GM12878 (cell line): ENCODE data around the gene RAB35. TPM values are rescaled to one million over a fixed set of nuclear protein-coding genes. Genes with fewer than 3 reads are reported as not detected.

Source experiments
- JUNB ChIP-seq: IDR thresholded peaks from 2 replicates; pipeline ENCODE4 v1.6.1; 2016; ENCODE audit warnings: antibody characterized with exemption, mild to moderate bottlenecking
- KAT2A ChIP-seq: conservative IDR thresholded peaks from 2 replicates; pipeline ENCODE4 v1.6.1; 2011; ENCODE audit warnings: low read depth, low read length; ENCODE audit not compliant: control insufficient read depth
- LARP7 ChIP-seq: fragments of 450-650 bp; IDR thresholded peaks from 2 replicates; pipeline ENCODE4 v1.6.1; 2017; ENCODE audit warnings: mild to moderate bottlenecking
- NFYA ChIP-seq: IDR thresholded peaks from 2 replicates; pipeline ENCODE4 v1.6.1; 2011; ENCODE audit warnings: low read depth, mild to moderate bottlenecking, low read length, improper control_type of control experiment, borderline replicate concordance
- NFYB ChIP-seq: IDR thresholded peaks from 2 replicates; pipeline ENCODE4 v1.6.1; 2011; ENCODE audit warnings: low read depth, mild to moderate bottlenecking, low read length, improper control_type of control experiment, moderate library complexity; ENCODE audit not compliant: insufficient read depth
- NKRF ChIP-seq: fragments of 450-650 bp; conservative IDR thresholded peaks from 2 replicates; pipeline ENCODE4 v1.6.1; 2017; ENCODE audit warnings: mild to moderate bottlenecking, moderate library complexity
- PAX8 ChIP-seq: fragments of 450-650 bp; IDR thresholded peaks from 2 replicates; pipeline ENCODE4 v1.6.1; 2017; ENCODE audit warnings: mild to moderate bottlenecking, moderate library complexity
- PML ChIP-seq: IDR thresholded peaks from 2 replicates; pipeline ENCODE4 v1.6.1; 2012; ENCODE audit warnings: low read length, inconsistent platforms
- PRDM15 ChIP-seq: fragments of 450-650 bp; formaldehyde crosslinking; IDR thresholded peaks from 2 replicates; pipeline ENCODE4 v1.4.0; 2020; ENCODE audit warnings: mild to moderate bottlenecking, moderate library complexity
- RBBP5 ChIP-seq: fragments of 200-600 bp; sonication (generic); conservative IDR thresholded peaks from 2 replicates; pipeline ENCODE4 v1.6.1; 2016
- RELA ChIP-seq: fragments of 450-650 bp; IDR thresholded peaks from 2 replicates; pipeline ENCODE4 v1.8.0; 2014; ENCODE audit warnings: borderline replicate concordance; ENCODE audit not compliant: partially characterized antibody
- RELB ChIP-seq: fragments of 450-650 bp; IDR thresholded peaks from 2 replicates; pipeline ENCODE4 v1.6.1; 2017; ENCODE audit warnings: low read depth, mild to moderate bottlenecking, moderate library complexity
- RUNX3 ChIP-seq: IDR thresholded peaks from 2 replicates; pipeline ENCODE4 v1.6.1; 2012; ENCODE audit warnings: low read length, inconsistent platforms
- TARDBP ChIP-seq: IDR thresholded peaks from 2 replicates; pipeline ENCODE4 v1.6.1; 2016; ENCODE audit warnings: borderline replicate concordance
- ZNF217 ChIP-seq: fragments of 450-650 bp; IDR thresholded peaks from 2 replicates; pipeline ENCODE4 v1.6.1; 2017; ENCODE audit warnings: antibody characterized with exemption, mild to moderate bottlenecking
- polyA plus RNA-seq, 11 experiments: library from polyadenylated mRNA; depleted of rRNA in 4 of 11; unstranded in 6 of 11; stranded (reverse) in 5 of 11; fragments of >200 nt; fragmentation: Nextera tagmentation in 4 of 11; fragmentation: Illumina TruSeq in 1 of 11; extraction: Ambion mirVana in 4 of 11; extraction: Trizol in 1 of 11; gene quantifications; 1 replicate in 1 of 11; 2 replicates in 10 of 11; pipeline versions ENCODE4 v1.2.1 to v1.2.3, GENCODE V29; 2011 to 2016; ENCODE audit warnings: inconsistent platforms in 2 of 11, missing spikeins in 2 of 11, low read depth in 1 of 11
- total RNA-seq, 4 experiments: library from RNA; depleted of rRNA in 3 of 4; stranded (reverse); fragments of >200 nt in 3 of 4; fragmentation: Illumina TruSeq in 1 of 4; extraction: Trizol in 1 of 4; gene quantifications; 2 replicates each; pipeline versions ENCODE4 v1.2.1 to v1.2.3, GENCODE V29; 2013 to 2021

The RAB35 gene
- total and polyA plus RNA-seq, 10 of the 15 experiments (the other 5 are each of a cell fraction or from before 2014, with no cell fraction given): 0.76 to 99.2 (median 43.8) TPM

- no peak for TF ChIP-seq PRDM15 (CRISPR knock-in tag)
- TF ChIP-seq RELA: peak; percentile 50
- no peak for TF ChIP-seq PML
- no peak for TF ChIP-seq TARDBP
- peak; percentile 89 for TF ChIP-seq JUNB
- peak; percentile 66; the same call in 1 of the 2 replicates for TF ChIP-seq RUNX3
- no peak for TF ChIP-seq NFYB
- peak; percentile 89 for TF ChIP-seq RELB
- no peak for TF ChIP-seq RBBP5
- TF ChIP-seq ZNF217: no peak
- no peak for TF ChIP-seq LARP7
- no peak for TF ChIP-seq NFYA
- no peak for TF ChIP-seq PAX8
- TF ChIP-seq KAT2A: no peak
- no peak for TF ChIP-seq NKRF
Measured at GRCh38 chr12:120119271-120119973, 2.9 kb upstream of the RAB35 start (continued).
